NCI-H2107 treated with DMSO at 0.1 percent for 48 hours (cell line): ENCODE results near the gene C9orf85.

Source experiments
- DNase-seq: peaks from one replicate; lab custom pipeline; 2025; ENCODE audit not compliant: unreplicated experiment; lab: John Stamatoyannopoulos, UW

C9orf85 gene

GRCh38 chr9:71901695-71902597 is 9.5 kb upstream of the C9orf85 start:
- no peak for DNase-seq

- DNase-seq: no peak
These were observed 7.4 kb upstream of the C9orf85 start for GRCh38 chr9:71904076-71904475.

- DNase-seq: no peak
These were observed 2.6 kb upstream of the C9orf85 start for GRCh38 chr9:71908825-71909224.

- DNase-seq: peak; percentile 26
These were observed 1.4 kb upstream of the C9orf85 start for GRCh38 chr9:71909887-71910649.

GRCh38 chr9:71910650-71911060 is 784 bp upstream of the C9orf85 start:
- no peak for DNase-seq

GRCh38 chr9:71911908-71912335 is 483 bp downstream of the C9orf85 start:
- DNase-seq: no peak

- no peak for DNase-seq
These were observed 4.1 kb downstream of the C9orf85 start for GRCh38 chr9:71915495-71915894.

GRCh38 chr9:71916834-71917534 is 5.5 kb downstream of the C9orf85 start:
- no peak for DNase-seq

- no peak for DNase-seq
These were observed 7.0 kb downstream of the C9orf85 start for GRCh38 chr9:71918419-71918818.

GRCh38 chr9:71920456-71921189 is 9.2 kb downstream of the C9orf85 start:
- no peak for DNase-seq

- DNase-seq: no peak
These were observed 9.9 kb downstream of the C9orf85 start for GRCh38 chr9:71921190-71921814.

- no peak for DNase-seq
These were observed 13.1 kb downstream of the C9orf85 start for GRCh38 chr9:71924576-71924975.

GRCh38 chr9:71925834-71926233 is 14.4 kb downstream of the C9orf85 start:
- no peak for DNase-seq

- no peak for DNase-seq
These were observed 16.9 kb downstream of the C9orf85 start for GRCh38 chr9:71928376-71928775.

- no peak for DNase-seq
These were observed 17.4 kb downstream of the C9orf85 start for GRCh38 chr9:71928806-71929205.

GRCh38 chr9:71929223-71929622 is 17.8 kb downstream of the C9orf85 start:
- no peak for DNase-seq

GRCh38 chr9:71929791-71930440 is 18.5 kb downstream of the C9orf85 start:
- no peak for DNase-seq

GRCh38 chr9:71931166-71931565 is 19.7 kb downstream of the C9orf85 start:
- no peak for DNase-seq

GRCh38 chr9:71936066-71936465 is 24.6 kb downstream of the C9orf85 start:
- no peak for DNase-seq
